ENCODE data around the gene GPRIN1.

The GPRIN1 gene

GRCh38 chr5:176625966-176626875 is 16.3 kb upstream of the GPRIN1 start:
- in situ Hi-C loops (cut with MboI; ENCODE audit: low sequenced_read_pairs, unreplicated experiment) = no loop called here
- no peak for TF ChIP-seq CTCF (IDR thresholded peaks at IDR 0.05; ENCODE audit: borderline replicate concordance, control extremely low read depth, extremely low read depth, insufficient read depth, missing control alignments)
- DNase-seq (ENCODE audit: low spot score) = no peak

GRCh38 chr5:176625512-176625911 is 15.6 kb upstream of the GPRIN1 start:
- no peak for TF ChIP-seq CTCF (IDR thresholded peaks at IDR 0.05; ENCODE audit: borderline replicate concordance, control extremely low read depth, extremely low read depth, insufficient read depth, missing control alignments)
- DNase-seq (ENCODE audit: low spot score) = no peak
- in situ Hi-C loops (cut with MboI; ENCODE audit: low sequenced_read_pairs, unreplicated experiment) = no loop called here

- TF ChIP-seq CTCF (IDR thresholded peaks at IDR 0.05; ENCODE audit: borderline replicate concordance, control extremely low read depth, extremely low read depth, insufficient read depth, missing control alignments) = no peak
- DNase-seq (ENCODE audit: low spot score) = no peak
- in situ Hi-C loops (cut with MboI; ENCODE audit: low sequenced_read_pairs, unreplicated experiment) = no loop called here
Measured at GRCh38 chr5:176624938-176625337, 15.0 kb upstream of the GPRIN1 start.

- no peak for DNase-seq (ENCODE audit: low spot score)
- in situ Hi-C loops (cut with MboI; ENCODE audit: low sequenced_read_pairs, unreplicated experiment) = no loop called here
- no peak for TF ChIP-seq CTCF (IDR thresholded peaks at IDR 0.05; ENCODE audit: borderline replicate concordance, control extremely low read depth, extremely low read depth, insufficient read depth, missing control alignments)
Measured at GRCh38 chr5:176624142-176624541, 14.2 kb upstream of the GPRIN1 start.

GRCh38 chr5:176621661-176622079 is 11.7 kb upstream of the GPRIN1 start:
- in situ Hi-C loops (cut with MboI; ENCODE audit: low sequenced_read_pairs, unreplicated experiment) = no loop called here
- no peak for DNase-seq (ENCODE audit: low spot score)
- no peak for TF ChIP-seq CTCF (IDR thresholded peaks at IDR 0.05; ENCODE audit: borderline replicate concordance, control extremely low read depth, extremely low read depth, insufficient read depth, missing control alignments)

- DNase-seq (ENCODE audit: low spot score) = no peak
- TF ChIP-seq CTCF (IDR thresholded peaks at IDR 0.05; ENCODE audit: borderline replicate concordance, control extremely low read depth, extremely low read depth, insufficient read depth, missing control alignments) = no peak
- in situ Hi-C loops (cut with MboI; ENCODE audit: low sequenced_read_pairs, unreplicated experiment) = no loop called here
Measured at GRCh38 chr5:176620333-176620981, 10.5 kb upstream of the GPRIN1 start.

All from GM13976 (cell line).